Skeletal muscle cell (primary cell): ENCODE measurements around the gene TAF1C.
A peak's percentile ranks its signal among the peaks of the same experiment; 100 is the strongest.
"Not testable (repeated sequence)": the region's sequence is repeated elsewhere in the genome, so short reads cannot be mapped to it uniquely, and the experiment has no call there.

ENCODE experiments used
- DNase-seq: peaks from one replicate; pipeline ENCODE4 v3.0.0-alpha.2; 2010; ENCODE audit warnings: low read depth
- H3K4me3 ChIP-seq: 2 replicates; pipeline ENCODE4 v1.5.1; 2011; ENCODE audit warnings: low read depth, mild to moderate bottlenecking, control low read depth, low read length, moderate library complexity

The TAF1C gene

GRCh38 chr16:84214451-84215066 is 27.7 kb upstream of the TAF1C start:
- DNase-seq, result no peak
- no peak overlapping the region for H3K4me3 ChIP-seq

GRCh38 chr16:84212631-84213030 is 25.8 kb upstream of the TAF1C start:
- no peak overlapping the region for H3K4me3 ChIP-seq

GRCh38 chr16:84212154-84212553 is 25.3 kb upstream of the TAF1C start:
- no peak overlapping the region for H3K4me3 ChIP-seq
- no peak for DNase-seq

More at GRCh38 chr16:84212631-84213030, 25.8 kb upstream of the TAF1C start:
- no peak for DNase-seq

GRCh38 chr16:84209989-84210388 is 23.1 kb upstream of the TAF1C start:
- no peak overlapping the region for H3K4me3 ChIP-seq
- no peak for DNase-seq

- no peak for DNase-seq
- H3K4me3 ChIP-seq, result no peak overlapping the region
Measured at GRCh38 chr16:84207879-84208278, 21.0 kb upstream of the TAF1C start.

GRCh38 chr16:84207251-84207650 is 20.4 kb upstream of the TAF1C start:
- no peak for DNase-seq
- no peak overlapping the region for H3K4me3 ChIP-seq

GRCh38 chr16:84205976-84206691 is 19.3 kb upstream of the TAF1C start:
- no peak overlapping the region for H3K4me3 ChIP-seq
- DNase-seq, result no peak

- not testable (repeated sequence) for H3K4me3 ChIP-seq, DNase-seq
Measured at GRCh38 chr16:84205123-84205522, 18.3 kb upstream of the TAF1C start.

GRCh38 chr16:84204551-84204950 is 17.7 kb upstream of the TAF1C start:
- H3K4me3 ChIP-seq, DNase-seq: not testable (repeated sequence)

GRCh38 chr16:84199861-84200260 is 13.0 kb upstream of the TAF1C start:
- no peak overlapping the region for H3K4me3 ChIP-seq
- no peak for DNase-seq

GRCh38 chr16:84199097-84199496 is 12.2 kb upstream of the TAF1C start:
- DNase-seq, result no peak

GRCh38 chr16:84198401-84198800 is 11.5 kb upstream of the TAF1C start:
- peak; percentile 51 for DNase-seq
- H3K4me3 ChIP-seq, result no peak overlapping the region

More at GRCh38 chr16:84199097-84199496, 12.2 kb upstream of the TAF1C start:
- H3K4me3 ChIP-seq, result no peak overlapping the region

- DNase-seq, result no peak
- no peak overlapping the region for H3K4me3 ChIP-seq
Measured at GRCh38 chr16:84197466-84198128, 10.7 kb upstream of the TAF1C start.

- no peak for DNase-seq
- H3K4me3 ChIP-seq, result no peak overlapping the region
Measured at GRCh38 chr16:84196727-84197394, 10.0 kb upstream of the TAF1C start.

GRCh38 chr16:84196101-84196500 is 9.2 kb upstream of the TAF1C start:
- DNase-seq, result no peak
- no peak overlapping the region for H3K4me3 ChIP-seq

- no peak overlapping the region for H3K4me3 ChIP-seq
- DNase-seq, result no peak
Measured at GRCh38 chr16:84195201-84196093, 8.6 kb upstream of the TAF1C start.

- DNase-seq, result no peak
Measured at GRCh38 chr16:84194470-84195200, 7.8 kb upstream of the TAF1C start.

GRCh38 chr16:84194018-84194417 is 7.2 kb upstream of the TAF1C start:
- no peak for DNase-seq
- no peak overlapping the region for H3K4me3 ChIP-seq

More at GRCh38 chr16:84194470-84195200, 7.8 kb upstream of the TAF1C start:
- no peak overlapping the region for H3K4me3 ChIP-seq
